Cerebellar cortex (tissue), 1 donor: ENCODE measurements around the gene FAM186B.
"Not testable (repeated sequence)": the region's sequence is repeated elsewhere in the genome, so short reads cannot be mapped to it uniquely, and the experiment has no call there.

ENCODE experiments used
- DNase-seq: peaks from one replicate; pipeline ENCODE4 v3.0.0-alpha.2; 2015; ENCODE audit warnings: low spot score

Gene FAM186B

DNA sequence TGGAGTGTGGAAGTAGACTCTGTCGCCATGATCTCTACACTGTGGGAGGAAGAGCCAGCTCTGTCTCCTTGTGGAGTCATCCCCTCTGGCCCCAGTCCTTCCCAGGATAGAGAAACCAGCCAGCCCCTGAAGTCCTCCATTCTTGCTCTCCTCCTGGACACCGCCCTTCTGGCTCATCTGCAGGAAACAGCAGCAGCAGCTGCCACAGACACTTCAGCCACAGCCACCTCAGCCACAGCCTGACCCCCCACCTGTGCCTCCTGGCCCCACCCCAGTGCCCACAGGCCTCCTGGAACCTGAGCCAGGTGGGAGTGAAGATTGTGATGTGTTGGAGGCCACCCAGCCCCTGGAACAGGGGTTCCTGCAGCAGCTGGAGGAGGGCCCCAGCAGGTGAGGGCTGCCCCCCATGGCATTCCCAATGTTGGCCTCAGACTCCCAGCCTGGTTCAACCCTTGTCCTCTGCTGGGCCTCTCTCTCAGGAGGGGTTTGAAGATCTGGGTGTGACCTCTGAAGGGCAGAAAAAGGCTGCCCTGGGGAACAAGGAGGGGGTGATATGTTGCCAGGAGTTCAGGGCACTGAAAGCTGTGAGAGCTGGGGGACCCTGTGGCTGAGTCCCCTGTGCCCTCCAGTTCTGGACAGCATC is 28.4 kb upstream of the FAM186B start:
- DNase-seq, result no peak

DNA sequence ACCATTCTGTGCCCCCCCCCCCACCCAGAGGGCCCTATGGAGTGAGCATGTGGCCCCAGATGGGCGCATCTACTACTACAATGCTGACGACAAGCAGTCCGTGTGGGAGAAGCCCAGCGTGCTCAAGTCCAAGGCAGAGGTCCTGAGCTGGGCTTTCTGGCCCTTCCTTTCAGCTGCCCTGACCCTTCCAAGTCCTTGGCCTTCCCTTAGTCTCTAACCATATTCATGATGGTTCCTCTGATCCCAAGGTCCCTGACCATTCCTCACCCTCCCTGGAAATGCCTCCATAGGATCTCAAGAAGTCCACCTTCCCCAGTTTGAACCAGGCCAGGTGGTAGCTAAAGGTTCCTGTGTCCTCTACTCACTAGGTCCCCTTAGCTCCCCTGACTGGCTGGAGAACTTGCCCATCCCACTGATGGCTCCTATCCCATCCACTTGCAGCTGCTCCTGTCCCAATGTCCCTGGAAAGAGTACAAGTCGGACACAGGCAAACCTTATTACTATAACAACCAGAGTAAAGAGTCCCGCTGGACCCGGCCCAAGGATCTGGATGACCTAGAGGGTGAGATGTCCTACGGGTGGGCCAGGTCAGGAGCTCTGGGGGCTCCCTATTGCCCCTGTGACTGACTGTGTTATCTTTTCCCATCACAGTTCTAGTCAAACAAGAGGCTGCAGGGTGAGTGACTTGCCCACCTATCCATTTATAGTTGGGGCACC is 27.7 kb upstream of the FAM186B start:
- DNase-seq, result no peak

DNA sequence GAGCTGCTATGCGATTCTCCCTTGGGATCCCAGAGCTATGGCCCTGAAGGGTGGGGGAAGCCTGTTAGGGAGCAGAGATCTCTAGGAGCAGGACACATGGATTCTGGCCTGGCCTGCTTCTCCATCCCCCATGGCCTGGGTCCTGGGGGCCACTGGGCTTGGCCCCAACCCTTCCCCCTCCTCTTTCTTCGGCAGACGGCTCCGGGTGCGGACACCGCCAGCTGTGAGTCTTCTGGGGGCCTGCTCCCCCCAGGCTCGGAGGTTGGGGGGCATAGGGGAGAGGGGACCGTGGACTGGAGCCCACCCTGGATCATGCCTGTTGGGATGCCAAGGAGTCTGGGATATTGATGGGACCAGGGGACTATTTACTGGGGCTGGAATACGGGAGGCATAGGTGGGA is 27.0 kb upstream of the FAM186B start:
- DNase-seq, result no peak

DNA sequence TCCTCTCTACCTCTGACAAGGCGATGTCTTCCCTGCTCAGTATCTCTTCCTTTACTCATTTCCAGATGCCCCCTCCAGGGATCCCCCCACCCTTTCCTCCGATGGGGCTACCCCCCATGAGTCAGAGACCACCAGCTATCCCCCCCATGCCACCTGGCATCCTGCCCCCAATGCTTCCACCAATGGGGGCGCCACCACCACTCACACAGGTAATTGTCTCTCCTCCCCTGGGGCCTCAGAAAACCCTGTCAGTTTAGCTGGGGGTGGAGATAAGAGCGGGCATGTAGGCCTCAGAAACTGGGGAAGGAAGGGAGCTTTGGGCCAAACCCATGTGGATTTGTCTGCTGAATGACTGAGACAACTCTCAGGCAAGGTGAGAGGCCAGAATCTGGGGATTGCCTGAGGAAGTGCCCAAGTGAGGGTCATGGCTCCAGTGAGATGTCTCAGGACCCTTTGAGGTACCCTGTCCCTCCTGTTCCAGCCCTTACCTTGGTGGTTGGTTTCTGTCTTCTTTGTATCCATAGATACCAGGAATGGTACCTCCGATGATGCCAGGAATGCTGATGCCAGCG is 26.0 kb upstream of the FAM186B start:
- DNase-seq, result no peak

DNA sequence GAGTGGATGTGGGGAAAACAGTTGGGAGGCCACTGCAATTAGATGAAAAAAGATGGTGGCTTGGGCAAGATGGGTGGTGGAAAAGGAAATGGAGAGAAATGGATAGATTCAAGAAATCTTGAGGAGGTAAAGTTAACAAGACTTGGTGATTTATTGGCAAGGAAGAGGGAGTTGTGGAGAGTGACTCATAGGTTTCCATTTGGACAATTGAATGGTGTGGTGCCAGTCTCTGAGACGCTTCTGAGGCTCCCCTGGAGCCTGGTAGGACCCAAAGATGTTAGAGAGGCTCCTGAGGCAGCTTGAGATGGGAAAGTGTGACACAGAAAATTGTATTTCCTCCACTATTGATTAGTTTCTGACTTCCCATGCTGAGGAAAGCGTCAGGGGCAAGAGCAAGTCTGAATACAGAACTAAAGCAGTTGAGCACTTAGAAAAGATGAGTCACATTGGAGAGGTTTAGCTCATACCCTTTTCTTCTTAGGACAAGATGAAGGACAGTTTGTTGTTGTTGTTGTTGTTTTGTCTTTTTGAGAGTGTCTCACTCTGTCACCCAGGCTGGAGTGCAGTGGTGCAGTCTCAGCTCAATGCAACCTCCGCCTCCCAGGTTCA is 22.4 kb upstream of the FAM186B start:
- no peak for DNase-seq

DNA sequence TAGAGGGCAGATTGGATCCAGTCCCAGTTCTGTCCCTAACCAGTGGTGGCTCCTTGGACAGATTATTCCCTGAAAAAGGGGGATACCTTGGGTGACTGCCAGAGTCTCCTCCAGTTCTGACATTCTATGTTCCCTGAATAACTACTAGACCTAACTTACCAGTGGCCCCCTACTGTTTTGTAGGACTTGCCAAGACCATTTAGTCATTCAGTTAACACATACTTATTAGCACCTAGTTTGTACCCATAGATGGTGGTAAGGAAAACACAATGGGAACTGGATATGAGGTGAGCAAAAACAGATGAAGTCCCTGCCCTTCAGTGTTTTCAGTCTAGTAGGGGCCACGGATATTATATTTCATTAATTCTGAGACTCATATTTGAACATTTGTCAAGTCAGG is 21.4 kb upstream of the FAM186B start:
- DNase-seq, result no peak

DNA sequence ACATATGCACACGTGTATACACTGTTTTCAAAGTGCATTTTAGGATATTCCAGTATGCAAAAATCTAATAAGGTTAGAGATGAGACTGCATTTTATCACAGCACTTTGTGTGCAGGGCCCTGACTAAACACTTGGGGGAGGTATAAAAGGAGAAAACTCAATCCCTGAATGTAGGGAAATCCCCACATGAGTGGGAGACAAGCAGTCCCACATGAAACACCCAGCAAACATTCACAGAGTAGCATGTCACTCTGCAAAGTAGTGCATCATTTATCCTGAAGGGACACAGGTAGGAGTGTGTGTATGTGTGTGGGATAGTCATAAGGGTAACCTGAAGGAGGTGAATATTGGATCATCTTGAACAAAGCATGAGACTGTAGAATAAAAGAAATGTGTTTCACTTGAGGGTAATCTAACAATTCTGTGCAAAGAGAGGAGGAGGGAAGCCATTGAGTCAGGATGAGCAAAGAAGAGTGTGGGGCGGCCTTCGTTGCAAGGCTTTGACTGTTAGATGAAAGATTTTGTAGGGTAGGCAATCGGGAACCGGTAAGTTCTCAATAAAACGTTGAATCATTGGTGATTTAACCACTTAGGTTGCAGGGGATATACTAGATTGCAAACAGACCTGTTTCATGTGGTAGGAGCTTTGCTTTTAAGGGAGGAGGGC is 20.9 kb upstream of the FAM186B start:
- no peak for DNase-seq

DNA sequence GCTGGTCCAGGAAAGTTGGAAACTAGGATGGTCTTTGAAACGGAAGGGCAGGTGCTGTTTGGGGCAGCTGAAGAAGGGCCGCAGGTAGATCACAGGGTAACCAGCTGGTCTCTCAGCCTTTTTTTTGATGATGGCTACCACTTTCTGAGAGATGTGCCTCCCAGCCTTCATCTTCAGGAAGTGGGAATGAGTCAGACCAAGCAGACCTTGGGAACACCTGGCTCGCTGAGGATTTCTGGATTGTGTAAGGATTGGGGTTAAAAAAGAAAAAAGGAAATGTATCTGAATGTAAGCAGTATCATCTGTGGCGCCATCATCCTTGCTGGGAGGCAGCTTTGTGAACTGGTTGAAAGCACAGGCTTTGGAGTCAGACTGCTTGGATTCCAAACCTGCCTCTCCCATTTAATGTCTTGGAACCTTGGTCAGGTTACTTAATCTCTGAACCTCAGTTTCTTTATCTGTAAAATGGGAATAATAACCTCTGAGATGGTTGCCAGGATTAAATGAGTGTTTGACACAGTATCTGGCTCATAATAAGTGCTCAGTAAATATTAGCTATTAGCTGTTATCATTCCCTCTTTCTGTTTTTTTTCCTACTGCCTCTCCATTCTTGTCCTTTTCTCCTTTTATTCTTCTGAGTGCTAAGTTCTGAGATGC is 19.6 kb upstream of the FAM186B start:
- peak; percentile 23 for DNase-seq

DNA sequence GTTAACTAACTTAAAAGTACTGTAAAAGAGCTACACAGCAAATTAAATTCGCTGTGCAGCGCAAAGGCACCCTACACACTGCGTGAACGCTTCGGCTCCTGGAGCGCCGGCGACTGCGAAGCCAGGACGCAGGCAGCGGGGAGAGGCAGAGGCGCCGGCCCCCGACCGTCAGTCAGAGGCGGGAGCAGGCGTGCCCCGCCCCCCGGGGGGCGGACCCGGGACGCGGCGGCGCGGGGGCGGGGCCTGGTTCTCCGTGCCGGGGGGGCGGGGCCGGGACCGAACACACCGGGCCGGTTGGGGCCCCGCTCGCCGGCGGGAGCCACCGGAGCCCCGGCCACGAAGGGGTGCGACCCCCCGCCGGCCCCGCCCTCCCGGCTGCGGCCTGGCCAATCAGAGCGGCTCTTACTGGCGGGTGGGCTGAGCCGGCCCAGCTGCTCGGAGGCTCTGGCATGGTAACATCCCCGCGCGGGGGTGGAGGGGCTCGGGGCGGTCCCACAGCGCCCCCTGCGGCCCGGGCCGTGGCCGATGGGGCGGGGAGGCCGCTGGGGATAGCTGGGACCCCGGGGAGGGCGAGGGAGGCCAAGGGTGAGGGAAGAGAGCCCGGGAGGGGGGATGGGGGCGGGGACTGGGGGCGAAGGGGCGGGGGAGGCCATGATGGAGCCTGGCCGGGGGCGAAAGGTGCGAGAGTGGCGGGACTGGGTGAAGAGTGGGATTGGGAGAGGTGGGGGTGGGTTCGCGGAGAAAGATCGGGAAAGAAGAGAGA is 17.9 kb upstream of the FAM186B start, which contains the start of gene PRPF40B:
Gene PRPF40B (plus strand): TSS at position 420 of the 763 bp plus-strand sequence. CDS start 30 bp downstream, at position 450.
- peak; percentile 76 for DNase-seq

DNA sequence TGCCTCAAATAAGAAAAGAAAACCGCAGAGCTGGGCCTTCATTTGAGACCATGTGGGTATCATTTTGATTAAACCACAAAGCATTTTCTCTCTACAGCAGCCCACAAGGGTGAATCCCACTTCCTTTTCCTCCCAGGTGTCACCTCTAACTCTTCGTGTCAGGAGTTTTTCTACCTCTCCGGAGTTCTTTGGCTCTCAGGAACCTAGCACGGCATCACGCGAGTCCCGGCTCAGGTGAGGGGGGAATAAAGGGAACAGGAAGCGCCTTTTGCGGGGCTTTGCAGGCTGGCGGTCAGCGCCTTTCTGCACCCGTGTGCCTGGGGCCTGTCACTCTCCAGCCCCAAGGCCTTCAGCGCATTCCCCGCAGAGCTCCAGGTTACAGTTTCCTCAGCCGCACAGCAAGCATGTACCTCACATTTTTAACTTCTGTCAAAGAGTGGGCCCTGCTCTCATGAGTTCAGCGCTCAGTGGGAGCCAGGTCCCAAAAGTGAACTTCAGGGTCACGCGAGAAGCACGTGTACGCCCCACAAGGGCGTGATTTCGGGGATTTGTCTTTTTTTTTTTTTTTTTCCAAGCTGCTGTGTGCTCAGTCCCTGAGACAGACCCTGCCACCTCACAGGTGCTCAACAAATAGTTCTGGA is 17.2 kb upstream of the FAM186B start:
- no peak for DNase-seq

DNA sequence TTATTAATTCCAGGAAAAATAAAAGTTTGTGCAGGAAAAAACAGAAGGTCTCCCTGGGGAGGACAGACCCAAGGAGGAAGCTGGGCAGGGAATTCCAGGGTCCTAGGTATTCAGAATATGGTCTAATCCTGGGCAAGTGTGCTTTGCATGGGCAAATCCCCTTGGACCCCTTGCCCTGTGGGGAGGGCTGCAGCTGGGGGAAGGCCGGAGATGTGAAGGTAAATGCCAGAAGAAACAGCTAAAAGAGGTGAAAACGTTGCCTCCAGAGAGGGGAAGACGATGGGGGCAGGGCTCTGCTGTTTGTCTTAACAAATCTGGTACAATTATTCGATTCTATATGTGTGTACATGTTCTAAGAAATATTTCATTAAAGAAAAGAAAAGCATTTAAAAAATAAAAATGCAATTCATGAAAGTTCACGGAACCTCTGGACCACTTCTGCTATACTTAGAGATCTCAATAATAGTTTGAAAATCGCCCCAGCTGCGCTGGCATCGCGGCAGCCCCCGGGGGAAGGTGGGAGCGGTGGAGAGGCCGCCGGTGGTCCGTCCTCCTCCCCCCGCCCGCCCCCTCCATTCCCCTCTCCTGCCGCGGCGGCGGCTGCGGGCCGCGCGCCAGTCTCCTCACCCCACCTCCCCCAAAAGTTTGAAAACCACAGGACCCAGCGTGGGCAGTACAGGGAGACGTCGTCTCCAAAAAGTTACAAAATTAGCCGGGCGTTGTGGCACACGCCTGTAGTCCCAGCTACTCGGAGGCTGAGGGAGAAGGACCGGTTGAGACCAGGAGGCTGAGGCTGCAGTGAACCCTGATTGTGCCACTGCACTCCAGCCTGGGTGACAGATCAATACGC is 16.4 kb upstream of the FAM186B start:
- no peak for DNase-seq

DNA sequence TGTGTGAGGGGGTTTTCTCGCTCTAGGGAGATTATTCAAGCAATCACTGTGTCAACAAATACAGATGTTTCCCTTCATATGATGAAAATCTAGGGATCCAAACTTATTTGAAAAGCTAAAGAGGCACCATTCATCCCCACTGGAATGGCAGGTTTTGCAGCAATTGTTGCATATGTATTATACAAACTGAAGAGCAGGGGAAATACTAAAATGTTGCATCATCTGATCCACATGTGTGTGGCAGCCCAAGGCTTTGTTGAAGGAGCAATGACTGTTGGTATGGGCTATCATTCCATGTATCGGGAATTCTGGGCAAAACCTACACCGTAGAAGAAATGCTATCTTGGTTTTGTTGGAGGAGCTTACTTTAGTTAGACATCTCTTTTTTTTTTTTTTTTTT is 13.8 kb upstream of the FAM186B start:
- DNase-seq, result no peak

DNA sequence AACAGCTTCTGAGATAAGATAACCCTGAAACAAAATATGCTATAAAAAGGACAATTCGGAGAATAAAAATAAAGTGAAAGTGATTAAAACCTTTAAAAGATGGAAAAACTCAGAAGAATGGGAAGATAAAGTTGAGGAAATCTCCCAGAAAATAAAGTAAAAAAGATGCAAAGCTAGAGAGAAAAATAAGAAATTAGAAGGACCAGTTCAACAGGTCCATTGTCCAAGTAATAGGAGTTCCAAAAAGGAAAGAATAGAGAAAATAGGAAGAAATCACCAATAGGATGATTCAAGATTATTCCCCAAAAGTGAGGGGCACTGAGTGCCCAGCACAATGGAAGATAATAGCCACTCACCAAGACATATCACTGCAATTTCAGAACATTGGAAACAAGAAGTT is 13.1 kb upstream of the FAM186B start:
- no peak for DNase-seq

DNA sequence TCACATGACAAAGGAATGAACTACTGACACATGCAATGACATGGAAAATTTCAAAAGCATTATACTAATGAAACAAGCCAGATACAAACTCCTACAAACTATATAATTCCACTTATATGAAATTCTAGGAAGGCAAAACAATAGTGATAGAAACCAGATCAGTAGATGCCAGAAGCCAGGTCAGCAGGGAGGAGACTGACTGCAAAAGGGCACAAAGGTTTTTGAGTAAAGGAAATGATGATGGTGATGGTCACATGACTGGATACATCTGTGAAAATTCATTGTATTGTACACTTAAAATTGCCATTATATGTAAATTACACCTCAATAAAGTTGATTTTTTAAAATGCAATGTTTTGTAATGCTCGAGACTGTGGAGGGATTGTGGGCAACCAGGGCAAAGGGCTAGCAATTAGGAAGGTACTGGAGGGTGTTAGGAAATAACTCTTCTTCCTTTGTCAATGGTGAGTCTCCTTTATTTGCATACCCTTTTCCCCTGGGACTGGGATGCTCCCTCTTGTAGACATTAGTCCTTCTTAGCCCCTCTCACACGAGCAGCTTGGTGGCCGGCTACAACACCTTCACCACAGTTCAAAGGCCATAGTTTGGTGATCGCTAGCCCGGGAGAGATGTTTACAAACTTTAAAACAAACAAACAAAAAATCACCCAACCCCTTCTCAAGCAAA is 11.2 kb upstream of the FAM186B start:
- no peak for DNase-seq

DNA sequence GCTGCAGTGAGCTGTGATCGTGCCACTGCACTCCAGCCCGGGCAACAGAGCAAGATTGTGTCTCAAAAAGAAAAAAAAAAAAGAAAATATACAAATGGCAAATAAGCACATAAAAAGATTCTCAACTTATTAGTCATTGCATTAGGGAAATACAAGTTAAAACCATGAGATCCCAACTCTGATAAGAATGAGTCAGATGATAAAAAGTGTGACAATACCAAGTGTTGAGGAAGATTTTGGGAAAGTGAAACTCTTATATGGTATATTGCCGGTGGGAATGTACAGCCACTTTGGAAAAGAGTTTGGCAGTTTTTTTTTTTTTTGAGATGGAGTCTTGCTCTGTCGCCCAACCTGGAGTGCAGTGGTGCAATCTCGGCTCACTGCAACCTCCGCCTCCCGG is 10.3 kb upstream of the FAM186B start:
- DNase-seq, result no peak

DNA sequence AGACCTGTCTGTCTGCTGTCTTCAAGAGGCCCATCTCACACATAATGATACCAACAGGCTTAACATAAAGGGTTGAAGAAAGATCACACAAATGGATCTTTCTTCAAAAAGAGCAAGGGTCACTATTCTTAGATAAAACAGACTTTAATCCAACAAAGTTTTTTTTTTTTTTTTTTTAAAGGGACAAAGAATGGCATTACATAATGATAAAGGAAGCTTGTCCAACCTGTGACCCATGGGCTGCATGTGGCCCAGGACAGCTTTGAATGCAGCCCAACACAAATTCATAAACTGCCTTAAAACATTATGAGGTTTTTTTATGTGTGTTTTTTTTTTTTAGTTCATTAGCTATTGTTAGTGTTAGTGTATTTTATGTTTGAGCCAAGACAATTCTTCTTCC is 6.8 kb upstream of the FAM186B start:
- no peak for DNase-seq

DNA sequence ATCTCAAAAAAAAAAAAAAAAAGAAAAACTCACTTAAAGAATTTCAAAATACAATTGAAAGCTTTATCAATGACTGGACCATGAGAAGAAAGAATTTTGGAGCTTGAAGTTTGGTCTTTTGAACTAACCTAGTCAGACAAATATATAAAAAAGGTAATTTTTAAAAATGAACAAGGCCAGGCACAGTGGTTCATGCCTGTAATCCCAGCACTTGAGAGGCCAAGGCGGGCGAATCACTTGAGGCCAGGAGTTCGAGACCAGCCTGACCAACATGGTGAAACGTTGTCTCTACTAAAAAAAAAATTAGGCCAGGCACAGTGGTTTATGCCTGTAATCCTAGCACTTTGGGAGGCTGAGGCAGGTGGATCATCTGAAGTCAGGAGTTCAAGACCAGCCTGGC is 5.3 kb upstream of the FAM186B start:
- DNase-seq, result not testable (repeated sequence)

DNA sequence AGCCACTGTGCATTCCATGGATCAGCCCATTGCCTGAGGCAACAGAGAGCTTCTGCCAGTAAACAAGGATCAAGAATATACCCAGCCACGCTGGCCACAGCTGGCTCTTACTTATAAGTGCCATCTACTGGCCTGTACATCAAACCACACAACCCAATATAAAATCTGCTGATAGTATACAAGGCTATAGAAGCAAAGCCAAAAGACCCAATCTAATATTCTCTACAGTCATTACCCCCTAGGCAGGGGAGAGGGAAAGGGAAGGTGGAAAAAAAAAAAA is 4.4 kb upstream of the FAM186B start:
- DNase-seq, result no peak
